ENCODE measurements around the gene ZNF771. TPM values are rescaled to one million over a fixed set of nuclear protein-coding genes. Genes with fewer than 3 reads are reported as not detected.

ZNF771 gene
- total and polyA plus RNA-seq, 9 of the 15 experiments (the other 6 are each of a cell fraction or from before 2014, with no cell fraction given) = 1.5 to 12.6 (median 4.4) TPM

GRCh38 chr16:30429678-30430427 lies 22.4 kb downstream of the ZNF771 start, which contains the start of gene DCTPP1 (continued):
- peak; percentile 31 for TF ChIP-seq TAF1 (IDR thresholded peaks at IDR 0.05; ENCODE audit: control insufficient read depth, extremely low read depth, insufficient read depth, low read length, severe bottlenecking)
- TF ChIP-seq CBFB (CRISPR knock-in tag; IDR thresholded peaks at IDR 0.05) = no peak
- TF ChIP-seq ZNF695 (CRISPR knock-in tag; IDR thresholded peaks at IDR 0.05) = no peak
- no peak for TF ChIP-seq SETDB1 (IDR thresholded peaks at IDR 0.05; ENCODE audit: low read length)
- no peak for TF ChIP-seq GTF2A2 (tag; IDR thresholded peaks at IDR 0.05)
- TF ChIP-seq, protein P1, sequence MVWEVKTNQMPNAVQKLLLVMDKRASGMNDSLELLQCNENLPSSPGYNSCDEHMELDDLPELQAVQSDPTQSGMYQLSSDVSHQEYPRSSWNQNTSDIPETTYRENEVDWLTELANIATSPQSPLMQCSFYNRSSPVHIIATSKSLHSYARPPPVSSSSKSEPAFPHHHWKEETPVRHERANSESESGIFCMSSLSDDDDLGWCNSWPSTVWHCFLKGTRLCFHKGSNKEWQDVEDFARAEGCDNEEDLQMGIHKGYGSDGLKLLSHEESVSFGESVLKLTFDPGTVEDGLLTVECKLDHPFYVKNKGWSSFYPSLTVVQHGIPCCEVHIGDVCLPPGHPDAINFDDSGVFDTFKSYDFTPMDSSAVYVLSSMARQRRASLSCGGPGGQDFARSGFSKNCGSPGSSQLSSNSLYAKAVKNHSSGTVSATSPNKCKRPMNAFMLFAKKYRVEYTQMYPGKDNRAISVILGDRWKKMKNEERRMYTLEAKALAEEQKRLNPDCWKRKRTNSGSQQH (CRISPR knock-in tag; IDR thresholded peaks at IDR 0.05) = no peak
- TF ChIP-seq BMI1 (IDR thresholded peaks at IDR 0.05; ENCODE audit: low read length) = no peak
- TF ChIP-seq ZSCAN32 (CRISPR knock-in tag; IDR thresholded peaks at IDR 0.05) = no peak
- TF ChIP-seq ZNF717 (CRISPR knock-in tag; IDR thresholded peaks at IDR 0.05) = no peak
- no peak for TF ChIP-seq ZNF224 (CRISPR knock-in tag; IDR thresholded peaks at IDR 0.05)
- TF ChIP-seq ZFPM2 (CRISPR knock-in tag; IDR thresholded peaks at IDR 0.05) = no peak
- no peak for TF ChIP-seq CBX1 (IDR thresholded peaks at IDR 0.05; ENCODE audit: low read depth)
- TF ChIP-seq CREM (IDR thresholded peaks at IDR 0.05; ENCODE audit: low read depth) = peak; percentile 80
- TF ChIP-seq ZC3H8 (IDR thresholded peaks at IDR 0.05) = no peak
- TF ChIP-seq NCOA1 (IDR thresholded peaks at IDR 0.05; ENCODE audit: low read depth) = no peak
- no peak for TF ChIP-seq C11orf30 (IDR thresholded peaks at IDR 0.05; ENCODE audit: low read depth)
- TF ChIP-seq KLF16 (IDR thresholded peaks at IDR 0.05) = peak; percentile 67
- TF ChIP-seq MBD1 (CRISPR knock-in tag; IDR thresholded peaks at IDR 0.05) = no peak
- TF ChIP-seq HNRNPK (IDR thresholded peaks at IDR 0.05; ENCODE audit: low read depth, low read length, poor library complexity, severe bottlenecking) = no peak
- TF ChIP-seq LARP7 (IDR thresholded peaks at IDR 0.05) = no peak
- no peak for TF ChIP-seq HMGN3 (IDR thresholded peaks at IDR 0.05; ENCODE audit: borderline replicate concordance, extremely low read depth, insufficient read length, low read depth, low read length)
- TF ChIP-seq HNRNPUL1 (IDR thresholded peaks at IDR 0.05; ENCODE audit: low read length) = no peak
- TF ChIP-seq GATA2 (CRISPR knock-in tag; IDR thresholded peaks at IDR 0.05) = no peak
- no peak for TF ChIP-seq PPARD (CRISPR knock-in tag; IDR thresholded peaks at IDR 0.05)
- peak; percentile 74; the same call in 1 of the 2 replicates for TF ChIP-seq ARID2 (IDR thresholded peaks at IDR 0.05)
- TF ChIP-seq GABPA (tag; conservative IDR thresholded peaks at IDR 0.05; ENCODE audit: low read depth) = peak; percentile 59
- TF ChIP-seq TRIM25 (IDR thresholded peaks at IDR 0.05; ENCODE audit: borderline replicate concordance) = no peak
- peak; percentile 5 for TF ChIP-seq TAF9B (IDR thresholded peaks at IDR 0.05; ENCODE audit: partially characterized antibody)

Data from K562 (cell line).